Esophagus squamous epithelium (tissue), 5 donors: ENCODE measurements around the gene TYRO3. TPM values are rescaled to one million over a fixed set of nuclear protein-coding genes. Genes with fewer than 3 reads are reported as not detected.

Experiments
- DNase-seq: peaks from one replicate; lab custom pipeline; 2025; lab: John Stamatoyannopoulos, UW
- H3K27ac ChIP-seq, 4 donors: fragments of 200-600 bp; sonication (generic); one replicate each; pipeline ENCODE4 v1.5.1; 2016 to 2019; ENCODE audit warnings: mild to moderate bottlenecking in 1 of 4
- H3K27me3 ChIP-seq, 4 donors: fragments of 200-600 bp; sonication (generic); 1 replicate in 3 of 4; 2 replicates in 1 of 4; pipeline versions ENCODE4 v1.5.1 to v1.6.0; 2017 to 2021; ENCODE audit warnings: antibody characterized with exemption in 1 of 4
- H3K36me3 ChIP-seq, 3 donors: fragments of 200-600 bp; sonication (generic); one replicate each; pipeline ENCODE4 v1.5.1; 2016 to 2019
- H3K4me1 ChIP-seq, 3 donors: fragments of 200-600 bp; sonication (generic); one replicate each; pipeline ENCODE4 v1.5.1; 2017 to 2019
- H3K4me3 ChIP-seq, 4 donors: fragments of 200-600 bp; sonication (generic); 1 replicate in 3 of 4; 2 replicates in 1 of 4; pipeline ENCODE4 v1.5.1; 2016 to 2019; ENCODE audit warnings: mild to moderate bottlenecking in 2 of 4, moderate library complexity in 1 of 4
- H3K9me3 ChIP-seq, 3 donors: fragments of 200-600 bp; sonication (generic); one replicate each; pipeline ENCODE4 v1.5.1; 2016 to 2019
- POLR2A ChIP-seq, 4 donors: fragments of 450-650 bp; IDR thresholded peaks; one replicate each; pipeline ENCODE4 v1.6.1; 2017; ENCODE audit warnings: antibody characterized with exemption in 4 of 4, mild to moderate bottlenecking in 4 of 4, moderate library complexity in 3 of 4
- WGBS, 2 donors: methylation state at CpG; one replicate each; pipeline ENCODE4 v1.1.5; 2018; 5-methylcytosine and 5-hydroxymethylcytosine counted together
- intact Hi-C: fragments of 100-400 bp; cut with DNase I; formaldehyde crosslinking; loops from one replicate; pipeline ENCODE4 v1.15.0; 2022
- total RNA-seq, 4 donors: library from RNA; depleted of rRNA; stranded (reverse); fragments of >200 nt; gene quantifications; one replicate each; pipeline ENCODE4 v1.1.0, GENCODE V29; 2016
- TF ChIP-seq, protein P1 (sequence below), 6 experiments: fragments of 450-650 bp in 4 of 6; fragments of 200-600 bp in 2 of 6; sonication (generic) in 2 of 6; IDR thresholded peaks; one replicate each; pipeline ENCODE4 v1.5.1; 2016 to 2019; ENCODE audit warnings: antibody characterized with exemption in 6 of 6, mild to moderate bottlenecking in 4 of 6, moderate library complexity in 4 of 6
- donor health status: DM: yes; HTN: yes; CAD: no.

TYRO3 gene
- total RNA-seq, 4 donors from 2014 or later = 6.5 to 16.9 (median 11.2) TPM

DNA sequence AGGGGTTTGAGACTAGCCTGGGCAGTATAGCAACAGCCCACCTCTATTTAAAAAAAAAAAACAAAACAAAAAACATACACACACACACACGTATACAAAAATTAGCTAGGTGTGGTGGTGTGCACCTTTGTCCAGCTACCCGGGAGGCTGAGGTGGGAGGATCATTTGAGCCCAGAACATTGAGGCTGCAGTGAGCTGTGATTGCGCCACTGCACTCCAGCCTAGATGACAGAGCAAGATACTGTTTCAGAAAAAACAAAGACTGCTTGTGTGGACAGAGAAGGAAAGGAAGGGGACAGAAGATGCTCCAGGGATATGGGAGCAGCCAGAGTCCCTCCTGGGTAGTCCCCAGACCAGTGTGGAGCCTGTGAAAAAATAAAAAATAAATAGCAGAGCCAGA is 12.9 kb downstream of the TYRO3 start:
- H3K4me3 ChIP-seq = no peak overlapping the region
- no peaks in the 10 kb centered on the region for H3K4me1 ChIP-seq
- TF ChIP-seq POLR2A (IDR thresholded peaks at IDR 0.05) = no peak
- TF ChIP-seq, protein P1, sequence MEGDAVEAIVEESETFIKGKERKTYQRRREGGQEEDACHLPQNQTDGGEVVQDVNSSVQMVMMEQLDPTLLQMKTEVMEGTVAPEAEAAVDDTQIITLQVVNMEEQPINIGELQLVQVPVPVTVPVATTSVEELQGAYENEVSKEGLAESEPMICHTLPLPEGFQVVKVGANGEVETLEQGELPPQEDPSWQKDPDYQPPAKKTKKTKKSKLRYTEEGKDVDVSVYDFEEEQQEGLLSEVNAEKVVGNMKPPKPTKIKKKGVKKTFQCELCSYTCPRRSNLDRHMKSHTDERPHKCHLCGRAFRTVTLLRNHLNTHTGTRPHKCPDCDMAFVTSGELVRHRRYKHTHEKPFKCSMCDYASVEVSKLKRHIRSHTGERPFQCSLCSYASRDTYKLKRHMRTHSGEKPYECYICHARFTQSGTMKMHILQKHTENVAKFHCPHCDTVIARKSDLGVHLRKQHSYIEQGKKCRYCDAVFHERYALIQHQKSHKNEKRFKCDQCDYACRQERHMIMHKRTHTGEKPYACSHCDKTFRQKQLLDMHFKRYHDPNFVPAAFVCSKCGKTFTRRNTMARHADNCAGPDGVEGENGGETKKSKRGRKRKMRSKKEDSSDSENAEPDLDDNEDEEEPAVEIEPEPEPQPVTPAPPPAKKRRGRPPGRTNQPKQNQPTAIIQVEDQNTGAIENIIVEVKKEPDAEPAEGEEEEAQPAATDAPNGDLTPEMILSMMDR (IDR thresholded peaks at IDR 0.05) = no peak
- peaks cover 0 to 92% (median 0%) of the 10 kb centered on the region in 3 donors for H3K36me3 ChIP-seq
- 80 to 88% methylated on average over 3 of the region's 3 CpGs for WGBS, 2 donors
- no peaks in the 10 kb centered on the region for H3K9me3 ChIP-seq
- no peak overlapping the region for H3K27ac ChIP-seq
- intact Hi-C loops = no loop called here
- no peak for DNase-seq
- no peaks in the 10 kb centered on the region for H3K27me3 ChIP-seq

DNA sequence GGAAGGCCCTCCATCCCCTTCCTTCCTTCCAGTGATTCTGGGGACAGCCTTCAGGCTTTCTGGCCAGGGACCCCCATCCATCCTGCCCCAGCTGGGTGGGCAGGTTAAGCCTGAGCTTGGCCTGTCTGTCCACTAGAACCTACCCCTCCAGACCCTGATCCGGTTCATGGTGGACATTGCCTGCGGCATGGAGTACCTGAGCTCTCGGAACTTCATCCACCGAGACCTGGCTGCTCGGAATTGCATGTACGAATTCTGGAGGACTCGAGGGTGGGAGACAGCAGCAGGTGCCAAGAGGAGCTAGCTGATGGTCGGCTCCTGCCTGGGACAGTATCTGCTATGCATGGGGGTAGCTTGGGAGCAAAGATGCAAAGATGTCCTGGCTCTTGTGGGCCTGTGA is 13.9 kb downstream of the TYRO3 start:
- no peak overlapping the region for H3K27ac ChIP-seq
- no peaks in the 10 kb centered on the region for H3K27me3 ChIP-seq
- no peak for DNase-seq
- no peaks in the 10 kb centered on the region for H3K9me3 ChIP-seq
- no peak overlapping the region for H3K4me3 ChIP-seq
- TF ChIP-seq, protein P1 (IDR thresholded peaks at IDR 0.05) = no peak
- no peak for TF ChIP-seq POLR2A (IDR thresholded peaks at IDR 0.05)
- intact Hi-C loops = no loop called here
- 98% methylated on average over 4 of the region's 8 CpGs; no CpG with 5 or more reads in 1 of the 2 donors for WGBS, 2 donors
- peaks cover 0 to 97% (median 0%) of the 10 kb centered on the region in 3 donors for H3K36me3 ChIP-seq
- H3K4me1 ChIP-seq = no peaks in the 10 kb centered on the region

DNA sequence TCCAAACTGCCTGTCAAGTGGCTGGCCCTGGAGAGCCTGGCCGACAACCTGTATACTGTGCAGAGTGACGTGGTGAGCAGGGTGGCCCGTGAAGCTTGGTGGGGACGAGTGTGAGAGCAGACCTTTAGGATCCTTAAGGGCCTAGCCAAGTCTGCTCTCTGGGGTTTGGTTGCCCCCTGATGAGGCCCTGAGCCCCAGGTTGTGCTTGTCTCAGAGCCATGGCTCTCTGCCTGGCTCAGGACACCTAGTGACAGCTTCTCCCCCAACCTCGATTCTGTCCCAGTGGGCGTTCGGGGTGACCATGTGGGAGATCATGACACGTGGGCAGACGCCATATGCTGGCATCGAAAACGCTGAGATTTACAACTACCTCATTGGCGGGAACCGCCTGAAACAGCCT is 14.4 kb downstream of the TYRO3 start:
- DNase-seq = no peak
- Histone ChIP-seq H3K27me3 (no peaks in the 10 kb centered on the region), H3K27ac (no peak overlapping the region), H3K4me1 (peaks cover 0 to 4% (median 0%) of the 10 kb centered on the region in 3 donors), H3K36me3 (peaks cover 0 to 97% (median 0%) of the 10 kb centered on the region in 3 donors), H3K4me3 (no peak overlapping the region), H3K9me3 (no peaks in the 10 kb centered on the region)
- TF ChIP-seq, protein P1 (IDR thresholded peaks at IDR 0.05) = no peak
- no peak for TF ChIP-seq POLR2A (IDR thresholded peaks at IDR 0.05)
- 92 to 94% methylated on average over 5 to 8 of the region's 13 CpGs for WGBS, 2 donors
- intact Hi-C loops = no loop called here

DNA sequence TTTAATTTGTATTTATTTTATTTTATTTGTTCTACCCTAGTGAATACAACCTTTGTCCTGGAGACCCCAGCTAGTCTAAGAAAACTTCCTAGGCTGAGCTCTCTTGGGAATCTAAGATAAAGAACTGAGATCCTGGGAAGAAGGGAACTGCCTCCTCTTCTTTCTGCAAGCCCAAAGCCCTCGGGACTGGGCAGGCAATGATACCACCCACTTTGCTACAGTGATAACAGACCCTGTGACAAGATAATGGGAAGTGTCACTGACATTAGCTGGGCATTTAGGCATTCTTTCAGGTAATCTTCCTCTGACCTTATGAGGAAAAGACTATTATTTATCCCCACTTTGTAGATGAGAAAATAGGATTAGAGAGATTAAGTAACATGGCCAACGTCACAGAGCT is 15.1 kb downstream of the TYRO3 start:
- Histone ChIP-seq H3K36me3 (peaks cover 0 to 91% (median 0%) of the 10 kb centered on the region in 3 donors), H3K27me3 (no peaks in the 10 kb centered on the region)

DNA sequence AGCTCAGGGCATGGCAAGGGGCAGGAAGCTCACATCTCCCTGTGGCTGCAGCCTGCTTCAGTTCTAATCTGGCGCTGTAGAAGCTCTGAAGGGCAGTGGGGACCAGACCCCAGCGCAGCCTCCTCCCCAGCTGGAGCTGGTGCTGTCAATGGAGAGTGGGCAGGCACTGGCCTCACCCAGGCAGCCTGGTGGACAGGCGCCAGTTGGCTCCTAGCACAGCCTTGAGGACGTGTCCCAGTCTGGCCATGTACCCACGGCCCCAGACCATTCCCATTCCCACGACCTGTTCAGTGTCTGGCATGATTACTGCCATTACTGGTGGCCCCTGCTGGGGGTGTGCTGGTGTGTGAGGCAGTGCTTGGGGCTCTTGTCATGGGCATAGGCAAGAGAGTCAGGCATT is 16.3 kb downstream of the TYRO3 start:
- TF ChIP-seq, protein P1 (IDR thresholded peaks at IDR 0.05) = no peak
- no peak for TF ChIP-seq POLR2A (IDR thresholded peaks at IDR 0.05)
- no peak overlapping the region for H3K4me3 ChIP-seq
- H3K36me3 ChIP-seq = peaks cover 0 to 80% (median 0%) of the 10 kb centered on the region in 3 donors

More for the DNA sequence above, 15.1 kb downstream of the TYRO3 start:
- DNase-seq = no peak
- no peaks in the 10 kb centered on the region for H3K9me3 ChIP-seq
- H3K4me1 ChIP-seq = peaks cover 0 to 11% (median 0%) of the 10 kb centered on the region in 3 donors
- TF ChIP-seq, protein P1 (IDR thresholded peaks at IDR 0.05) = no peak
- no peak for TF ChIP-seq POLR2A (IDR thresholded peaks at IDR 0.05)
- no peak overlapping the region for H3K27ac ChIP-seq
- WGBS, 2 donors = 64 to 85% methylated on average over 2 of the region's 2 CpGs
- intact Hi-C loops = no loop called here
- no peak overlapping the region for H3K4me3 ChIP-seq

More for the DNA sequence above, 16.3 kb downstream of the TYRO3 start:
- Histone ChIP-seq H3K9me3 (no peaks in the 10 kb centered on the region), H3K27me3 (no peaks in the 10 kb centered on the region), H3K4me1 (peaks cover 0 to 11% (median 0%) of the 10 kb centered on the region in 3 donors), H3K27ac (no peak overlapping the region)
- no peak for DNase-seq
- 0% methylated on average over 1 of the region's 6 CpGs; no CpG with 5 or more reads in 1 of the 2 donors for WGBS, 2 donors
- intact Hi-C loops = no loop called here
